Body of pancreas (tissue), 4 donors: ENCODE results near the gene PPP2R5A.

ENCODE experiments used
- POLR2A ChIP-seq, 3 donors: fragments of 450-650 bp; IDR thresholded peaks; one replicate each; pipeline ENCODE4 v1.6.1; 2016; ENCODE audit warnings: antibody characterized with exemption in 3 of 3, mild to moderate bottlenecking in 2 of 3
- TF ChIP-seq, protein P1 (sequence below), 7 experiments: fragments of 450-650 bp in 4 of 7; fragments of 200-600 bp in 3 of 7; sonication (generic) in 3 of 7; IDR thresholded peaks; one replicate each; pipeline ENCODE4 v1.5.1; 2016 to 2019; ENCODE audit warnings: antibody characterized with exemption in 7 of 7

DNA sequence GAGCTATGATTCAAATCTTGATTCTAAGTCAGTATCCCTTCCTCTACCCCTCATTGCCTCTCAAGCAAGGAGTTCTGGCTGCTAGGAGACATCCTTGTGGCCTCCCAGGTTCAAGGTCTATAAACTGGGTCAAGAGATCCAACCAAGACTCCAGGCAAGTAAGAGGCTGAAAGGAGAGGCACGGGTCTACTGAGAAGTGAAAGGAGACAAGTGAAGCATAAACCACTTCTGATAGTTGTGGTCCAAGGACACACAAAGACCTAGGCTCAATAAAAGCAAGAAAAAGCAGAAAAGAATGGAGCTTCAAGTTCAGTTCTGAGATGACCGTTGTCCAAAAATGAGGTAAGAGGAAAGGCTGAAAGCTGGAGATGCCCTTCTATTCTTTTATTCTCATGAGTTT lies 17.8 kb upstream of the PPP2R5A start:
- TF ChIP-seq, protein P1, sequence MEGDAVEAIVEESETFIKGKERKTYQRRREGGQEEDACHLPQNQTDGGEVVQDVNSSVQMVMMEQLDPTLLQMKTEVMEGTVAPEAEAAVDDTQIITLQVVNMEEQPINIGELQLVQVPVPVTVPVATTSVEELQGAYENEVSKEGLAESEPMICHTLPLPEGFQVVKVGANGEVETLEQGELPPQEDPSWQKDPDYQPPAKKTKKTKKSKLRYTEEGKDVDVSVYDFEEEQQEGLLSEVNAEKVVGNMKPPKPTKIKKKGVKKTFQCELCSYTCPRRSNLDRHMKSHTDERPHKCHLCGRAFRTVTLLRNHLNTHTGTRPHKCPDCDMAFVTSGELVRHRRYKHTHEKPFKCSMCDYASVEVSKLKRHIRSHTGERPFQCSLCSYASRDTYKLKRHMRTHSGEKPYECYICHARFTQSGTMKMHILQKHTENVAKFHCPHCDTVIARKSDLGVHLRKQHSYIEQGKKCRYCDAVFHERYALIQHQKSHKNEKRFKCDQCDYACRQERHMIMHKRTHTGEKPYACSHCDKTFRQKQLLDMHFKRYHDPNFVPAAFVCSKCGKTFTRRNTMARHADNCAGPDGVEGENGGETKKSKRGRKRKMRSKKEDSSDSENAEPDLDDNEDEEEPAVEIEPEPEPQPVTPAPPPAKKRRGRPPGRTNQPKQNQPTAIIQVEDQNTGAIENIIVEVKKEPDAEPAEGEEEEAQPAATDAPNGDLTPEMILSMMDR (IDR thresholded peaks at IDR 0.05): no peak
- TF ChIP-seq POLR2A (IDR thresholded peaks at IDR 0.05): no peak
